Stimulated activated CD4-positive, alpha-beta T cell treated with anti-CD3 and anti-CD28 coated beads, TNF-alpha, amount 100 ng/mL, for 1 hour (primary cell): ENCODE results near the gene ARMS2.

Experiments
- DNase-seq, 3 donors: peaks; one replicate each; pipeline ENCODE4 v3.0.0-alpha.2; 2020; ENCODE audit warnings: low read depth in 3 of 3, low spot score in 1 of 3

ARMS2 gene

GRCh38 chr10:122454603-122455080, at the start of gene ARMS2:
Gene ARMS2, plus strand, starts transcription at chr10:122454653. Its CDS starts 75 bp downstream, at chr10:122454728.
- DNase-seq = no peak

GRCh38 chr10:122407375-122408125, 46.9 kb upstream of the ARMS2 start:
- peak in 1 of 3 donors; percentile 9 for DNase-seq

- DNase-seq = no peak
These were observed 41.1 kb upstream of the ARMS2 start for GRCh38 chr10:122413327-122413726.

GRCh38 chr10:122417667-122418066, 36.8 kb upstream of the ARMS2 start:
- no peak for DNase-seq

- DNase-seq = no peak
These were observed 35.4 kb upstream of the ARMS2 start for GRCh38 chr10:122419016-122419415.

- no peak for DNase-seq
These were observed 34.4 kb upstream of the ARMS2 start for GRCh38 chr10:122419876-122420623.

- no peak for DNase-seq
These were observed 33.8 kb upstream of the ARMS2 start for GRCh38 chr10:122420624-122421007.

- no peak for DNase-seq
These were observed 33.3 kb upstream of the ARMS2 start for GRCh38 chr10:122421054-122421625.

- no peak for DNase-seq
These were observed 32.7 kb upstream of the ARMS2 start for GRCh38 chr10:122421742-122422141.

GRCh38 chr10:122422266-122422989, 32.0 kb upstream of the ARMS2 start:
- no peak for DNase-seq

GRCh38 chr10:122424059-122424458, 30.4 kb upstream of the ARMS2 start:
- no peak for DNase-seq

GRCh38 chr10:122426829-122427228, 27.6 kb upstream of the ARMS2 start:
- DNase-seq = no peak

GRCh38 chr10:122427280-122427679, 27.2 kb upstream of the ARMS2 start:
- no peak for DNase-seq

GRCh38 chr10:122435212-122435827, 19.1 kb upstream of the ARMS2 start:
- DNase-seq = no peak

- no peak for DNase-seq
These were observed 12.5 kb upstream of the ARMS2 start for GRCh38 chr10:122441961-122442360.

- DNase-seq = no peak
These were observed 9.0 kb upstream of the ARMS2 start for GRCh38 chr10:122445469-122445868.

- no peak for DNase-seq
These were observed 8.5 kb upstream of the ARMS2 start for GRCh38 chr10:122445904-122446303.

- no peak for DNase-seq
These were observed 7.6 kb upstream of the ARMS2 start for GRCh38 chr10:122446668-122447423.

- no peak for DNase-seq
These were observed 5.9 kb upstream of the ARMS2 start for GRCh38 chr10:122448600-122448999.

- DNase-seq = no peak
These were observed 5.3 kb upstream of the ARMS2 start for GRCh38 chr10:122449153-122449552.
